ENCODE data around the gene FGFR3.

The FGFR3 gene

GRCh38 chr4:1802720-1803522 lies 9.8 kb downstream of the FGFR3 start:
- no peak for DNase-seq (ENCODE audit: low spot score)

- DNase-seq (ENCODE audit: low spot score): no peak
Observed at GRCh38 chr4:1803523-1804423, 10.7 kb downstream of the FGFR3 start.

GRCh38 chr4:1804638-1805492 lies 11.8 kb downstream of the FGFR3 start:
- DNase-seq (ENCODE audit: low spot score): no peak

GRCh38 chr4:1805493-1806222 lies 12.6 kb downstream of the FGFR3 start:
- no peak for DNase-seq (ENCODE audit: low spot score)

GRCh38 chr4:1806223-1806564 lies 13.1 kb downstream of the FGFR3 start:
- DNase-seq (ENCODE audit: low spot score): no peak

- DNase-seq (ENCODE audit: low spot score): no peak
Observed at GRCh38 chr4:1806596-1807331, 13.7 kb downstream of the FGFR3 start.

GRCh38 chr4:1807332-1807777 lies 14.3 kb downstream of the FGFR3 start:
- DNase-seq (ENCODE audit: low spot score): no peak

GRCh38 chr4:1808396-1808795 lies 15.3 kb downstream of the FGFR3 start:
- no peak for DNase-seq (ENCODE audit: low spot score)

GRCh38 chr4:1808851-1809753 lies 16.0 kb downstream of the FGFR3 start:
- no peak for DNase-seq (ENCODE audit: low spot score)

GRCh38 chr4:1809754-1810502 lies 16.8 kb downstream of the FGFR3 start:
- peak; percentile 94 for DNase-seq (ENCODE audit: low spot score)

- DNase-seq (ENCODE audit: low spot score): no peak
Observed at GRCh38 chr4:1810765-1811164, 17.7 kb downstream of the FGFR3 start.

GRCh38 chr4:1812720-1813119 lies 19.6 kb downstream of the FGFR3 start:
- DNase-seq (ENCODE audit: low spot score): no peak

GRCh38 chr4:1813231-1813630 lies 20.1 kb downstream of the FGFR3 start:
- no peak for DNase-seq (ENCODE audit: low spot score)

GRCh38 chr4:1813915-1814314 lies 20.8 kb downstream of the FGFR3 start:
- peak; percentile 69 for DNase-seq (ENCODE audit: low spot score)

- DNase-seq (ENCODE audit: low spot score): no peak
Observed at GRCh38 chr4:1814453-1814852, 21.4 kb downstream of the FGFR3 start.

- DNase-seq (ENCODE audit: low spot score): no peak
Observed at GRCh38 chr4:1815096-1815996, 22.3 kb downstream of the FGFR3 start.

GRCh38 chr4:1815997-1816860 lies 23.1 kb downstream of the FGFR3 start:
- no peak for DNase-seq (ENCODE audit: low spot score)
